Nephron (organoid): ENCODE data around the gene RHCG.

Source experiments
- H3K27ac Mint-ChIP-seq, 3 experiments: 2 replicates each; pipeline ENCODE4 v1.8.0; 2020; ENCODE audit warnings: mixed read lengths in 3 of 3, mild to moderate bottlenecking in 2 of 3, moderate library complexity in 1 of 3
- H3K27me3 Mint-ChIP-seq: 2 replicates; pipeline ENCODE4 v1.8.0; 2021; ENCODE audit warnings: low read depth, mild to moderate bottlenecking, moderate library complexity, mixed read lengths
- H3K36me3 Mint-ChIP-seq: 2 replicates; pipeline ENCODE4 v1.8.0; 2020; ENCODE audit warnings: low read depth, mixed read lengths
- H3K4me1 Mint-ChIP-seq: 2 replicates; pipeline ENCODE4 v1.8.0; 2020; ENCODE audit warnings: mixed read lengths
- H3K4me3 Mint-ChIP-seq, 3 experiments: 2 replicates each; pipeline ENCODE4 v1.8.0; 2020; ENCODE audit warnings: mild to moderate bottlenecking in 3 of 3, mixed read lengths in 3 of 3, moderate library complexity in 2 of 3
- H3K9me3 Mint-ChIP-seq: 2 replicates; pipeline ENCODE4 v1.8.0; 2020; ENCODE audit warnings: mixed read lengths
- TF ChIP-seq, protein P1 (sequence below), 3 experiments: fragments of 200-600 bp; sonication (generic); IDR thresholded peaks; one replicate each; pipeline ENCODE4 v1.5.0; 2021; ENCODE audit warnings: antibody characterized with exemption in 3 of 3; ENCODE audit not compliant: unreplicated experiment in 3 of 3

Gene RHCG

GRCh38 chr15:89439764-89440163, 56.6 kb downstream of the RHCG start:
- Mint-ChIP-seq H3K9me3 (no peaks in the 10 kb centered on the region), H3K4me1 (peaks cover 3% of the 10 kb centered on the region), H3K27me3 (peaks cover 65% of the 10 kb centered on the region), H3K27ac (no peak overlapping the region), H3K36me3 (no peaks in the 10 kb centered on the region), H3K4me3 (no peak overlapping the region)
- TF ChIP-seq, protein P1, sequence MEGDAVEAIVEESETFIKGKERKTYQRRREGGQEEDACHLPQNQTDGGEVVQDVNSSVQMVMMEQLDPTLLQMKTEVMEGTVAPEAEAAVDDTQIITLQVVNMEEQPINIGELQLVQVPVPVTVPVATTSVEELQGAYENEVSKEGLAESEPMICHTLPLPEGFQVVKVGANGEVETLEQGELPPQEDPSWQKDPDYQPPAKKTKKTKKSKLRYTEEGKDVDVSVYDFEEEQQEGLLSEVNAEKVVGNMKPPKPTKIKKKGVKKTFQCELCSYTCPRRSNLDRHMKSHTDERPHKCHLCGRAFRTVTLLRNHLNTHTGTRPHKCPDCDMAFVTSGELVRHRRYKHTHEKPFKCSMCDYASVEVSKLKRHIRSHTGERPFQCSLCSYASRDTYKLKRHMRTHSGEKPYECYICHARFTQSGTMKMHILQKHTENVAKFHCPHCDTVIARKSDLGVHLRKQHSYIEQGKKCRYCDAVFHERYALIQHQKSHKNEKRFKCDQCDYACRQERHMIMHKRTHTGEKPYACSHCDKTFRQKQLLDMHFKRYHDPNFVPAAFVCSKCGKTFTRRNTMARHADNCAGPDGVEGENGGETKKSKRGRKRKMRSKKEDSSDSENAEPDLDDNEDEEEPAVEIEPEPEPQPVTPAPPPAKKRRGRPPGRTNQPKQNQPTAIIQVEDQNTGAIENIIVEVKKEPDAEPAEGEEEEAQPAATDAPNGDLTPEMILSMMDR (IDR thresholded peaks at IDR 0.05; ENCODE audit: unreplicated experiment in 3 of 3) = no peak

- Mint-ChIP-seq H3K27me3 (peaks cover 82% of the 10 kb centered on the region), H3K36me3 (no peaks in the 10 kb centered on the region), H3K4me3 (no peak overlapping the region), H3K27ac (no peak overlapping the region), H3K4me1 (no peaks in the 10 kb centered on the region), H3K9me3 (no peaks in the 10 kb centered on the region)
- TF ChIP-seq, protein P1 (IDR thresholded peaks at IDR 0.05; ENCODE audit: unreplicated experiment in 3 of 3) = no peak
These were observed 59.6 kb downstream of the RHCG start for GRCh38 chr15:89436560-89437311.

DNA sequence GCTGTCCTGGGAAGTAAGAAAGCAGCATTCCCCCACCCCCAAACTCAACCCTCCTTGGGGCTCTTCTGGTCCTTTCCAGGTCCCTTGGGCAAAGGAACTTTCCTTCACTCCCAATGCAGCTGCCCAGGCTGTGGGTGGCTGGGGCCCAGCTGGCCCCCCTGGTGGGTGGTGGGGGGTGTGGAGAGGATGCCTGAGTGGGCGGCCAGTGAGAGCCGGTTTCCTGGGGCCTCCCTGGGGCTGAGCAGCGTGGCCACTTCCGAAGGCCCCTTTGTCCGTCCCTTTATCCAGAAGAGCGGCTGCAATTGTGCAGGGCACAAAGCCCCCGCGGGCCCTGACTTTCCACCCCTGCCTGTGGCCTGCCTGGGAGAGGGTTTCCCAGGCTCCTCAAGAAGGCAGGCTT, 61.0 kb downstream of the RHCG start:
- H3K36me3 Mint-ChIP-seq = no peaks in the 10 kb centered on the region
- TF ChIP-seq, protein P1 (IDR thresholded peaks at IDR 0.05; ENCODE audit: unreplicated experiment in 3 of 3) = no peak
- no peak overlapping the region for H3K4me3 Mint-ChIP-seq
- no peak overlapping the region for H3K27ac Mint-ChIP-seq
- H3K4me1 Mint-ChIP-seq = peaks cover 3% of the 10 kb centered on the region
- peaks cover 91% of the 10 kb centered on the region for H3K27me3 Mint-ChIP-seq
- H3K9me3 Mint-ChIP-seq = no peaks in the 10 kb centered on the region

- TF ChIP-seq, protein P1 (IDR thresholded peaks at IDR 0.05; ENCODE audit: unreplicated experiment in 3 of 3) = no peak
- no peak overlapping the region for H3K27ac Mint-ChIP-seq
- no peaks in the 10 kb centered on the region for H3K9me3 Mint-ChIP-seq
- no peak overlapping the region for H3K4me3 Mint-ChIP-seq
- peaks cover 93% of the 10 kb centered on the region for H3K27me3 Mint-ChIP-seq
- H3K36me3 Mint-ChIP-seq = no peaks in the 10 kb centered on the region
- H3K4me1 Mint-ChIP-seq = peaks cover 4% of the 10 kb centered on the region
These were observed 62.7 kb downstream of the RHCG start for GRCh38 chr15:89433686-89434085.

DNA sequence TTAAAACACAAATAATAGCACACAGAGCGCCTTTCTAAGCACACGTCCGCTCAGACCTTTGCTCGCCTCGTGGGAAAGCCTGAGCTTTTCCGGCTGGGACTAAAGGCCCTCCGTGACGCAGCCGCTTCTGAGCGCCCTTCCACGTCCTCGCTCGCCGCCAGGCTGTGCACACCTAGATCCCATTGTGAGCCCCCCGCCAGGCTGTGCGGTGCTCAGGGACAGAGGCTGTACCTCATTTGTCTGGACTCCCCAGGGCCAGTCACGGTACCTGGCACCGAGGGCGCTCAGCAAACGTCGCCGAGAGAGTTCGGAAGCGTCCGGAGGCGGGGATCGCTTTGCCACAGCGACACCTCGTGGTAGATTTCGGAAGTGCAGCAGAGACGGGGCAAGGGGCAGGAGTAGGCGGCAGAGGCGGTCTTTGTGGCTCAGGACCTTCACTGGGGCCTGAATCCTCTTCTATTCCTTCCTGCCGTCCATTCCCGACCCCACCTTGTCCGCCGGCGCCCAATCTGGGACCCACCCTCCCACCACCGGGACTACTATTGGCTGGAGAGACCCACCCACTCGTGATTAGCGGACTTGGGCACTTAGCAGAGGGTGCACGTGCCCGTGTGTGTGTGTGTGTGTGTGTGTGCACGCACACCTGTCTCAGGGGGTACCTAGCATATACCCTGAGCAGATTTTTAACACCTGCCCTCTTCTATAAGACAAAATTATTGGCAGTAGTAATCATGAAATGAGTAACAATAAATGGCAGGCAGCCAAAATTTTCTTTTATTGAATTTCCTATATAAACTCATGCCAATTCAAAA, 65.6 kb downstream of the RHCG start:
- Mint-ChIP-seq H3K27ac (no peak overlapping the region), H3K4me3 (peak overlapping the region; percentile 66 to 76 (median 67)), H3K36me3 (no peaks in the 10 kb centered on the region), H3K9me3 (no peaks in the 10 kb centered on the region), H3K4me1 (peaks cover 4% of the 10 kb centered on the region), H3K27me3 (peaks cover 92% of the 10 kb centered on the region)
- TF ChIP-seq, protein P1 (IDR thresholded peaks at IDR 0.05; ENCODE audit: unreplicated experiment in 3 of 3) = peak; percentile 96 to 99 (median 98)
